ENCODE results near the gene PODXL2.

GRCh38 chr3:127690106-127690505, 61.1 kb downstream of the PODXL2 start:
- no peak for TF ChIP-seq CTCF (IDR thresholded peaks at IDR 0.05; ENCODE audit: low read depth, low read length)
- no peak for TF ChIP-seq EZH2phosphoT487 (IDR thresholded peaks at IDR 0.05; ENCODE audit: low read depth)

All from OCI-LY3 (cell line).